K562 (cell line): ENCODE data around the gene ZKSCAN8. TPM values are rescaled to one million over a fixed set of nuclear protein-coding genes. Genes with fewer than 3 reads are reported as not detected.

Experiments
- BCOR ChIP-seq: fragments of 450-650 bp; IDR thresholded peaks from 2 replicates; pipeline ENCODE4 v1.6.1; 2016
- CBFA2T3 ChIP-seq: fragments of 450-650 bp; IDR thresholded peaks from 2 replicates; pipeline ENCODE4 v1.6.1; 2017
- CBX3 ChIP-seq, 2 experiments: IDR thresholded peaks; 1 replicate in 1 of 2; 2 replicates in 1 of 2; pipeline ENCODE4 v1.6.1; 2012; ENCODE audit warnings: inconsistent platforms in 2 of 2, low read length in 2 of 2, borderline replicate concordance in 1 of 2, control low read depth in 1 of 2
- ESRRA ChIP-seq: fragments of 450-650 bp; IDR thresholded peaks from 2 replicates; pipeline ENCODE4 v1.6.1; 2014; ENCODE audit warnings: low read depth, mild to moderate bottlenecking, moderate library complexity, borderline replicate concordance
- FOXO4 ChIP-seq: fragments of 450-650 bp; formaldehyde crosslinking; IDR thresholded peaks from 2 replicates; pipeline ENCODE4 v1.4.0; 2020; ENCODE audit warnings: mild to moderate bottlenecking, moderate library complexity
- KLF1 ChIP-seq: fragments of 450-650 bp; IDR thresholded peaks from 2 replicates; pipeline ENCODE4 v1.6.1; 2016; ENCODE audit warnings: missing genetic modification characterization, missing compliant biosample characterization
- MCM2 ChIP-seq: fragments of 450-650 bp; IDR thresholded peaks from 2 replicates; pipeline ENCODE4 v1.6.1; 2017; ENCODE audit warnings: low read depth, mild to moderate bottlenecking
- MTA1 ChIP-seq: fragments of 450-650 bp; IDR thresholded peaks from 2 replicates; pipeline ENCODE4 v1.6.1; 2017; ENCODE audit warnings: borderline replicate concordance
- NEUROD1 ChIP-seq: fragments of 150-350 bp; IDR thresholded peaks from 2 replicates; pipeline ENCODE4 v1.6.1; 2014; ENCODE audit warnings: borderline replicate concordance, low read length, low read depth; ENCODE audit not compliant: partially characterized antibody
- PHF21A ChIP-seq: fragments of 450-650 bp; IDR thresholded peaks from 2 replicates; pipeline ENCODE4 v1.6.1; 2017; ENCODE audit warnings: low read depth, borderline replicate concordance
- PHF8 ChIP-seq: fragments of 200-600 bp; sonication (generic); IDR thresholded peaks from 2 replicates; pipeline ENCODE4 v1.6.1; 2012; ENCODE audit warnings: mixed run types, mild to moderate bottlenecking, inconsistent platforms, low read length, moderate library complexity, borderline replicate concordance
- RBM15 ChIP-seq: fragments of 200-400 bp; formaldehyde crosslinking; IDR thresholded peaks from 2 replicates; pipeline ENCODE4 v1.6.1; 2018; ENCODE audit warnings: mild to moderate bottlenecking, low read length, moderate library complexity; ENCODE audit not compliant: insufficient read depth
- STAG1 ChIP-seq: sonication (generic); formaldehyde crosslinking; IDR thresholded peaks from 2 replicates; pipeline ENCODE4 v1.5.0; 2020; ENCODE audit warnings: missing genetic modification reagents, borderline replicate concordance
- TBP ChIP-seq: optimal IDR thresholded peaks from 2 replicates; pipeline ENCODE3; 2011; ENCODE audit warnings: low read depth, low read length, improper control_type of control experiment
- TOE1 ChIP-seq, 2 experiments: fragments of 450-650 bp in 1 of 2; sonication (generic) in 1 of 2; formaldehyde crosslinking in 1 of 2; IDR thresholded peaks; 2 replicates each; pipeline versions ENCODE4 v1.7.1 to v1.8.0; 2016 to 2022; ENCODE audit warnings: borderline replicate concordance in 2 of 2, mild to moderate bottlenecking in 2 of 2, antibody characterized with exemption in 1 of 2, inconsistent platforms in 1 of 2, low read depth in 1 of 2, missing genetic modification reagents in 1 of 2, moderate library complexity in 1 of 2
- ZBTB33 ChIP-seq: sonication (generic); formaldehyde crosslinking; IDR thresholded peaks from 2 replicates; pipeline ENCODE4 v1.8.1; 2023; ENCODE audit warnings: mild to moderate bottlenecking, missing genetic modification reagents
- ZNF212 ChIP-seq: fragments of 450-650 bp; formaldehyde crosslinking; IDR thresholded peaks from 2 replicates; pipeline ENCODE4 v1.4.0; 2020; ENCODE audit warnings: mild to moderate bottlenecking
- ZNF444 ChIP-seq: fragments of 250-450 bp; sonication (Bioruptor Pico); IDR thresholded peaks from 2 replicates; pipeline ENCODE4 v1.4.0; 2020; ENCODE audit warnings: mild to moderate bottlenecking, moderate library complexity
- polyA plus RNA-seq, 8 experiments: library from polyadenylated mRNA; depleted of rRNA in 4 of 8; stranded (reverse) in 5 of 8; unstranded in 3 of 8; fragments of >200 nt; fragmentation: Nextera tagmentation in 2 of 8; fragmentation: Illumina TruSeq in 1 of 8; extraction: Ambion mirVana in 2 of 8; extraction: Trizol in 1 of 8; gene quantifications; 2 replicates each; pipeline versions ENCODE4 v1.2.1 to v1.2.3, GENCODE V29; 2011 to 2014; ENCODE audit warnings: inconsistent platforms in 1 of 8, missing spikeins in 1 of 8
- total RNA-seq, 7 experiments: library from RNA; depleted of rRNA in 6 of 7; stranded (reverse); fragments of >200 nt in 6 of 7; fragmentation: Illumina TruSeq in 2 of 7; extraction: Trizol in 2 of 7; gene quantifications; 2 replicates each; pipeline versions ENCODE4 v1.2.1 to v1.2.3, GENCODE V29; 2011 to 2021; ENCODE audit warnings: low replicate concordance in 1 of 7
- TF ChIP-seq, protein P1 (sequence below): fragments of 450-650 bp; IDR thresholded peaks from 2 replicates; pipeline ENCODE4 v1.6.1; 2017; ENCODE audit warnings: antibody characterized with exemption, mild to moderate bottlenecking

The ZKSCAN8 gene
- total and polyA plus RNA-seq, 9 of the 15 experiments (the other 6 are each of a cell fraction or from before 2014, with no cell fraction given): 3.3 to 37.7 (median 21.7) TPM

- TF ChIP-seq ZNF212 (CRISPR knock-in tag) (peak; percentile 61; the same call in 1 of the 2 replicates), NEUROD1 (peak; percentile 15), CBX3 (IDR thresholded peaks at IDR 0.05; ENCODE audit: borderline replicate concordance in 1 of 2, low read length in 2 of 2) (peak in 1 of 2 experiments; percentile 84; a peak in 1 of 3 replicates), TOE1 (IDR thresholded peaks at IDR 0.05; ENCODE audit: borderline replicate concordance) (no peak), TOE1 (CRISPR knock-in tag; IDR thresholded peaks at IDR 0.05; ENCODE audit: borderline replicate concordance, low read depth) (peak; percentile 95; the same call in 1 of the 2 replicates), TBP (peak; percentile 87), CBFA2T3 (0 out of 2 replicates have a peak, but pooled peaks have one; percentile 2), FOXO4 (0 out of 2 replicates have a peak, but pooled peaks have one; percentile 10), PHF8 (peak; percentile 99), STAG1 (CRISPR knock-in tag) (no peak), MTA1 (peak; percentile 43; the same call in 1 of the 2 replicates), MCM2 (no peak), PHF21A (peak; percentile 70; the same call in 1 of the 2 replicates), RBM15 (no peak), ZNF444 (CRISPR knock-in tag) (0 out of 2 replicates have a peak, but pooled peaks have one; percentile 34), BCOR (0 out of 2 replicates have a peak, but pooled peaks have one; percentile 14), ESRRA (peak; percentile 62), ZBTB33 (peak; percentile 12; the same call in 1 of the 2 replicates), KLF1 (0 out of 2 replicates have a peak, but pooled peaks have one; percentile 65)
- TF ChIP-seq, protein P1, sequence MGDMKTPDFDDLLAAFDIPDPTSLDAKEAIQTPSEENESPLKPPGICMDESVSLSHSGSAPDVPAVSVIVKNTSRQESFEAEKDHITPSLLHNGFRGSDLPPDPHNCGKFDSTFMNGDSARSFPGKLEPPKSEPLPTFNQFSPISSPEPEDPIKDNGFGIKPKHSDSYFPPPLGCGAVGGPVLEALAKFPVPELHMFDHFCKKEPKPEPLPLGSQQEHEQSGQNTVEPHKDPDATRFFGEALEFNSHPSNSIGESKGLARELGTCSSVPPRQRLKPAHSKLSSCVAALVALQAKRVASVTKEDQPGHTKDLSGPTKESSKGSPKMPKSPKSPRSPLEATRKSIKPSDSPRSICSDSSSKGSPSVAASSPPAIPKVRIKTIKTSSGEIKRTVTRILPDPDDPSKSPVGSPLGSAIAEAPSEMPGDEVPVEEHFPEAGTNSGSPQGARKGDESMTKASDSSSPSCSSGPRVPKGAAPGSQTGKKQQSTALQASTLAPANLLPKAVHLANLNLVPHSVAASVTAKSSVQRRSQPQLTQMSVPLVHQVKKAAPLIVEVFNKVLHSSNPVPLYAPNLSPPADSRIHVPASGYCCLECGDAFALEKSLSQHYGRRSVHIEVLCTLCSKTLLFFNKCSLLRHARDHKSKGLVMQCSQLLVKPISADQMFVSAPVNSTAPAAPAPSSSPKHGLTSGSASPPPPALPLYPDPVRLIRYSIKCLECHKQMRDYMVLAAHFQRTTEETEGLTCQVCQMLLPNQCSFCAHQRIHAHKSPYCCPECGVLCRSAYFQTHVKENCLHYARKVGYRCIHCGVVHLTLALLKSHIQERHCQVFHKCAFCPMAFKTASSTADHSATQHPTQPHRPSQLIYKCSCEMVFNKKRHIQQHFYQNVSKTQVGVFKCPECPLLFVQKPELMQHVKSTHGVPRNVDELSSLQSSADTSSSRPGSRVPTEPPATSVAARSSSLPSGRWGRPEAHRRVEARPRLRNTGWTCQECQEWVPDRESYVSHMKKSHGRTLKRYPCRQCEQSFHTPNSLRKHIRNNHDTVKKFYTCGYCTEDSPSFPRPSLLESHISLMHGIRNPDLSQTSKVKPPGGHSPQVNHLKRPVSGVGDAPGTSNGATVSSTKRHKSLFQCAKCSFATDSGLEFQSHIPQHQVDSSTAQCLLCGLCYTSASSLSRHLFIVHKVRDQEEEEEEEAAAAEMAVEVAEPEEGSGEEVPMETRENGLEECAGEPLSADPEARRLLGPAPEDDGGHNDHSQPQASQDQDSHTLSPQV: peak; percentile 91
Measured at GRCh38 chr6:28104392-28105244, 37.1 kb upstream of the ZKSCAN8 start (continued).
